Right atrium auricular region (tissue), 2 donors: Measurements from ENCODE around the gene GPR142. TPM values are rescaled to one million over a fixed set of nuclear protein-coding genes. Genes with fewer than 3 reads are reported as not detected.

Experiments
- DNase-seq: peaks from one replicate; pipeline ENCODE4 v3.0.0-alpha.2; 2019; ENCODE audit warnings: low spot score
- H3K27ac ChIP-seq, 2 donors: fragments of 200-600 bp; sonication (generic); 1 replicate in 1 of 2; 2 replicates in 1 of 2; pipeline ENCODE4 v1.5.1; 2016 to 2019
- H3K27me3 ChIP-seq, 2 donors: fragments of 200-600 bp; sonication (generic); one replicate each; pipeline versions ENCODE4 v1.5.1 to v1.6.0; 2017 to 2019
- H3K36me3 ChIP-seq: fragments of 200-600 bp; sonication (generic); one replicate; pipeline ENCODE4 v1.5.1; 2016
- H3K4me1 ChIP-seq, 2 donors: fragments of 200-600 bp; sonication (generic); one replicate each; pipeline versions ENCODE4 v1.5.1 to v1.6.0; 2017 to 2019
- H3K4me3 ChIP-seq, 2 donors: fragments of 200-600 bp; sonication (generic); 1 replicate in 1 of 2; 2 replicates in 1 of 2; pipeline ENCODE4 v1.5.1; 2017 to 2019; ENCODE audit warnings: mild to moderate bottlenecking in 1 of 2, moderate library complexity in 1 of 2
- H3K9me3 ChIP-seq, 2 donors: fragments of 200-600 bp; sonication (generic); one replicate each; pipeline ENCODE4 v1.5.1; 2019
- CTCF ChIP-seq, 2 donors: fragments of 200-600 bp; sonication (generic); IDR thresholded peaks; one replicate each; pipeline ENCODE4 v1.5.1; 2019; ENCODE audit warnings: antibody characterized with exemption in 2 of 2
- total RNA-seq, 2 donors: library from RNA; depleted of rRNA; stranded (reverse); fragments of >200 nt; gene quantifications; one replicate each; pipeline ENCODE4 v1.1.0, GENCODE V29; 2016

GPR142 gene, protein sequence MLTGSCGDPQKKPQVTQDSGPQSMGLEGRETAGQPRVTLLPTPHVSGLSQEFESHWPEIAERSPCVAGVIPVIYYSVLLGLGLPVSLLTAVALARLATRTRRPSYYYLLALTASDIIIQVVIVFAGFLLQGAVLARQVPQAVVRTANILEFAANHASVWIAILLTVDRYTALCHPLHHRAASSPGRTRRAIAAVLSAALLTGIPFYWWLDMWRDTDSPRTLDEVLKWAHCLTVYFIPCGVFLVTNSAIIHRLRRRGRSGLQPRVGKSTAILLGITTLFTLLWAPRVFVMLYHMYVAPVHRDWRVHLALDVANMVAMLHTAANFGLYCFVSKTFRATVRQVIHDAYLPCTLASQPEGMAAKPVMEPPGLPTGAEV
- not detected for total RNA-seq

DNA sequence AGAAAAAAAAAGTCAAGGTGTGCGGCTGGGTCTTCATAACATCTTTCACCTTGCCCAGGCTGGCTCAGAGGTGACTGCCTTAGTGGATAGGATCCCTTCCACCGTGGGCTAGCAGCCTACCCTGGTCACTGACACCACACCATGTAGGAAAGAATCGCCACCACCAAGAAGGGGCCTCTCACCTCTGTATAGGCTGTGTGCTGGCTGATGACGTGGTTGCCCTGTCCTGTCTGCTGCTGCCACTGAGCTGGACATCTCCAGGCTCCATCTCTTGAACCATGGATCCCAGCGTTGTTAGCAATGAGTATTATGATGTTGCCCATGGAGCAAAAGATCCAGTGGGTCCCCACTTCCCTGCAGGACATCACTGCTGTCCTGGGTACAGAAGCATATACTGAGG is at the start of gene GPR142:
GPR142 (plus strand) TSS at position 301 of the 400 bp plus-strand sequence. CDS start 2,035 bp downstream, outside the sequence.
- no peak for TF ChIP-seq CTCF (IDR thresholded peaks at IDR 0.05)
- Histone ChIP-seq H3K4me1 (peaks cover 0 to 14% of the 10 kb centered on the region in 2 donors), H3K36me3 (no peaks in the 10 kb centered on the region), H3K27ac (no peak within 1 kb of the TSS), H3K27me3 (no peaks in the 10 kb centered on the region), H3K9me3 (no peaks in the 10 kb centered on the region), H3K4me3 (no peak within 1 kb of the TSS)
- no peak for DNase-seq

DNA sequence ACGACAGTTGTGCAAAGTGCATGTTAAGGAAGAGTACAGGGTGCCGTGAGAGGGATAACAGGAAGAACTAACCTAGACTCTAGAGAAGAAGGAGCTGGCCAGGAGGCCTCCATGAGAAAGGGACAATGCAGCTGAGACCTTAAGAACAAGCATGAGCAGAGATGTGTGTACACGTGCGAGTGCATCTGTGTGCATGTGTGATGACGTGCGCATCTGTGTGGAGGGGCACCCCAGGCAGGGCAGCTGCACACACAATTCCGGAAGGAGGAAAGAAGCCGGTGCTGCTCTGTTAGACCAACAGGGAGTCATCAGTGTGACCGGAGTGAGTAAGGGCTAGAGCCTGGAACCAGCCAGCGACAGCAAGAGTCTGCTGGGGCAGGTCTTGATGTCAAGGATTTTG is 48.9 kb upstream of the GPR142 start:
- no peak for DNase-seq

DNA sequence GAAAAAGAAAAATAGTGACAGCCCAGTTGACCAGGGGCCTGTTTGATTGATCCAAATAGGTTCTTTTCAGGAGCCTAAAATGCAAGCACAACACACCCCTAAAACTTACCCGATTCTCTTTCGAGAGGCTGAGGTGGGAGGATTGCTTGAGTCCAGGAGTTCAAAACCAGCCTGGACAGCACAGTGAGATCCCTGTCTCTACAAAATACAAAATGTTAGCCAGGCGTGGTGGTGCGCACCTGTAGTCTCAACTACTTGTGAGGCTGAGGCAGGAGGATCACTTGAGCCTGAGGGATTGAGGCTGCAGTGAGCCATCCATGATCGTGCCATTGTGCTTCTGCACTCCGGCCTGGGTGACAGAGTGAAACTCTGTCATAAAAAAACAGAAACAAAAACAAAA is 42.8 kb upstream of the GPR142 start:
- no peak for DNase-seq
- Histone ChIP-seq H3K27ac (no peak overlapping the region), H3K4me3 (no peak overlapping the region), H3K27me3 (no peaks in the 10 kb centered on the region), H3K36me3 (no peaks in the 10 kb centered on the region), H3K4me1 (peaks cover 0 to 22% of the 10 kb centered on the region in 2 donors), H3K9me3 (no peaks in the 10 kb centered on the region)
- TF ChIP-seq CTCF (IDR thresholded peaks at IDR 0.05): no peak

More for the DNA sequence above, 48.9 kb upstream of the GPR142 start:
- no peak for TF ChIP-seq CTCF (IDR thresholded peaks at IDR 0.05)
- H3K4me1 ChIP-seq: no peaks in the 10 kb centered on the region
- no peak overlapping the region for H3K27ac ChIP-seq
- H3K4me3 ChIP-seq: no peak overlapping the region
- no peaks in the 10 kb centered on the region for H3K27me3 ChIP-seq
- no peaks in the 10 kb centered on the region for H3K36me3 ChIP-seq
- H3K9me3 ChIP-seq: no peaks in the 10 kb centered on the region

GRCh38 chr17:74325376-74325742 is 41.9 kb upstream of the GPR142 start:
- Histone ChIP-seq H3K4me3 (peak overlapping the region in 1 of 2 donors; percentile 49), H3K36me3 (no peaks in the 10 kb centered on the region), H3K27ac (peak overlapping the region in 1 of 2 donors; percentile 33), H3K9me3 (no peaks in the 10 kb centered on the region), H3K27me3 (no peaks in the 10 kb centered on the region), H3K4me1 (peaks cover 0 to 22% of the 10 kb centered on the region in 2 donors)
- no peak for DNase-seq
- TF ChIP-seq CTCF (IDR thresholded peaks at IDR 0.05): no peak

DNA sequence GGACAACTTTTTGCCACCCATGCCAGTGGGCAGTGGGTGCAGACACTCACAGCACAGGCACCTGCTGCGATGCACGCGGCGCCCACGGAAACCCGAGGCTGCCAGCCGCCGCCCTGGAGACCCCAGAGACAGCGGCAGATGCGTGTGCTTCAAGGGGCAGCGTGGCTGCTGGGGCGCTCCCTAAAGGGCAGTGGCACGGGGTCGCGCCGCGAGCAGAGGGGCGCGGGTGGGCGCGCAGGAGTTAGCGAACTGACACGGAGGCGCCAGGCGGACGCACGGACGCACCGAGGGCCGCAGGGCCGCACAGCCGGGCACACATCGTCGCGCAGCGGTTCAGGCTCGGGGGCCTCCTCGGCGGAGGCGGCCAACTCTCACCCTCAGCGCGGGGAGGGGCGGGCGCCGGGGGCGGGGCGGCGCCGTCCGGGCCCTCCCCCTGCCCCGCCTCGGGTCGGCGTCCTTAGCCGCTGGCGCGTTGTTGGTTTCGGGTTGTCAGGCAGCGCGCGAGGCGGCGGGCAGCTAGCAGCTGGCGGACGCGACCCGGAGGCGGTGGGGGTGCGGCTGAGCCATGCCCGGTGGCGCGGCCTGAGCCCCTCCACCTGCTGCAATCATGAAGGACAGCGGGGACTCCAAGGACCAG is 41.4 kb upstream of the GPR142 start, which contains the start of gene KIF19:
KIF19 (plus strand) TSS at position 484 of the 637 bp plus-strand sequence; CDS start at position 608, 124 bp downstream.
- peak within 1 kb of the TSS; percentile 26 to 49 for H3K4me3 ChIP-seq
- peak within 1 kb of the TSS in 1 of 2 donors; percentile 33 for H3K27ac ChIP-seq
- no peaks in the 10 kb centered on the region for H3K27me3 ChIP-seq
- DNase-seq: no peak
- no peaks in the 10 kb centered on the region for H3K9me3 ChIP-seq
- H3K36me3 ChIP-seq: no peaks in the 10 kb centered on the region
- peaks cover 0 to 22% of the 10 kb centered on the region in 2 donors for H3K4me1 ChIP-seq
- no peak for TF ChIP-seq CTCF (IDR thresholded peaks at IDR 0.05)
